GM15510 (cell line): ENCODE results near the gene HNRNPL.

Source experiments
- POLR2A ChIP-seq: IDR thresholded peaks from 3 replicates; pipeline ENCODE4 v1.6.1; 2011; ENCODE audit warnings: borderline replicate concordance; ENCODE audit not compliant: insufficient read length; ENCODE audit errors: extremely low read depth

Gene HNRNPL

DNA sequence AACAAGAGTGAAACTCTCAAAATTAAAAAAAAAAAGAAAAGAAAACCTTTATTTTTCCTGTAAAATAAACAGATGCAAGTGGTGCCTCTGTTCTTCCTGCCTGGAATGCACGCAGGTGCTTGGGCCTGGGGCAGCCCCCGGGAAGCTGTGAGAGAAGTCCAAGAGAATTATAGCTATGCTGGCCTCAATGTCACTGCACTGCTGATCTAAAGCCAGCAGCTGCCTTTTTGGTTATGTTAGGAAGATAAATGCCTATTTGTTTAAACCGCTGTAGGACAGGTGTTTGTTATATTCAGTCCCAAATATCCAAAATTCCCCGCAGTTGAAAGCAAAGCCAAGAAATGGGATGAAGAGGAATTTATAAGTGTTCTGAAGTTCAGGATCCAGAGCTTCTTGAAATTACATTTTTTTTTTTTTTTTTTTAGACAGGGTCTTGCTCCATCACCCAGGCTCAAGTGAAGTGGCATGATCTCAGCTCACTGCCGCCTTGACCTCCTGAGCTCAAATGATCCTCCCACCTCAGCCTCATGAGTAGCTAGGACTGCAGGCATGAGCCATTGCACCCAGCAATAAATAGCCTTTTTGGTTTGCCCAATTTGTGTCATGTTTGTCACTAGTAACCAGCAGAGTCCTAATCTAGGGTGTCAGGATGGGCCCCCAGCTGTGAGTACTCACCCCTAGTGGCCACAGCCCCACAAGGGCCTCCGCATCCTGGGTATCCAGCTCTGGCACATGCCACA is 26.0 kb upstream of the HNRNPL start:
- TF ChIP-seq POLR2A = no peak

DNA sequence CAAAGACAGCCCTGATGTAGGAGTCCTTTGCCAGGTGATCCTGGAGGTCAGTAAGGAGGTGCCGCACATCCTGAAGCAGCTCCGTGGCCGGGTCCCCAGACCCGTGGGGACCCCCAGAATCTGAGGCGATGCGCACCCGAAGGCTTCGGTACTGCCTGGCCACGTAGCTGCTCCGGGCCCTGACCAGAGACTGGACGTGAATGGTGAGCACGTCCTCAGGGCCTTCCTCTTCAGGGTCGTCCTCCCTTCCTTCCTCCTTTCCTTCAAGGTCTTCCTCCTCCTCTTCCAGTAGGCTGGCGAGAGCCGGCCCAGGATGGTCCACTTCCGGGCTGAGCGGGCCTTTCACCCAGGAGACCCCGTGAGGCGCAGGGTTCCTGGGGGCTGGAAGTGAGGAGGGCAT is 20.8 kb upstream of the HNRNPL start:
- no peak for TF ChIP-seq POLR2A

DNA sequence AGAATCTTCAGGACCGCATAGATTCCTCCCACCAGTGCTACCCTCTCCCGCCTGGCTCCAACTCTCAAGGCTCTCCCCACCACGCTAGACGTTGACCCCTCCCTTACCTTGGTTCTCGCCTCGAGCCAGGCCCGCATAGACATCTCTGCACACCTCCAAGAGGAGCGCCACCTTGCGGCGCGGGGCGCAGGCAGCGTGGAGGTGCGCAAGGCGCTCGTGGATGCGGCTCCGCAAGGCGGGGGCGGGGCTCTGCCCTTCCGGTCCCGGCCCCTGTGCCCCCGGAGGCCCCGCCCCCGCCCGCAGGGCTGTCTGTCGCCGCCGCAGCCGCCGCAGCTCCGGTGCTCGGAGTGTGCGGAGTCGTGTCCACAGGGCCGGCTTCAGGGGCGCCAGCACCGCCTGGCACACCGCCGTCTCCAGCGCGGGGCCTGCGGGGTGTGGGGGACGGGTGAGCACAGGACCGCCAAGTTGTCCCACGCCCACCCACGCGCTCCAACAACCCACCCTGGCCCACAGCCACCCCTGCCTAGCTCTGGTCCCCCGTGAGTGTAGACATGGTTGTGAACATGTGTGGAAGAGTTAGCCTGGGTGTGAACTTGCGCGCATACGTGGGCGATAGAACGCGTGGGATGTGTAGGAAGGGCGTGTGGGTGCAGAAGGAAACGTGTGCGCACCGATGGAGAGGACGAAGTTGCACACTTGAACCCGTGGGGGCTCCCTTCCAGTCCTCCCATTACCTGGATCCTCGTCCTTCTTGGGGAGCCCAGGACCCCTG is 20.2 kb upstream of the HNRNPL start:
- TF ChIP-seq POLR2A = peak; percentile 32

DNA sequence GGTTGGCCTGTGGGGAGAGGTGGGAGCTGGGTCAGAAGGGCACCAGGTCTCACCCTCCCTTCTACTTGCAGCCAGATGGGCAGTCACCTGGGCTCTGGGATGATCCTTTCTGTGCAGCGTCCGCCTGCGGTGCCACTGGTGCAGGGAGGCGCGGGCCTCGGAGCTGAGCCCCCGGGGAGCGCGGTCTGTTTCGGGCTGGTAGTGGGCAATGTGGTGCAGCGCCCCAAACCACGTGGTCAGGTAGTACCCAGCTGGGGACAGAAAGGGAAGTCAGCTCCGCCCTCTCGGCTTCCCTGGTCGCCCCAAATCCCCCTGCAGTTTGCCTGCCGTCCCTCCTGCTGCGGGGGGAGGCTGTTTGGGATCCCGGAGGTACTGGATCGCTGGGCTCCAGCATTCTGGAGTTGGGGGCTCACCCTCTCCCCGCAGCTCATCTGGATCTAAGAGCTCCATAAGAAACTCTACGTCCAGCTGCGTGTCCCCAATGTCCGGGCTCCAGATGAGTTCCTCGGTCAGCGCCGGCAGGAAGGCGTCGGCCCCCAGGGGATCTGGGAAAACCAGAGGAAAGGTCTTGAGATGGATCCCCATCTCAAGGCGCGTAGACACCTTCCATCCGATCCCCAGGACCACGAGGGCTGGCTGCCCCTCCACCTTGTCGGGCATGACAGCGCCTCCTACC is 19.5 kb upstream of the HNRNPL start:
- TF ChIP-seq POLR2A = no peak

DNA sequence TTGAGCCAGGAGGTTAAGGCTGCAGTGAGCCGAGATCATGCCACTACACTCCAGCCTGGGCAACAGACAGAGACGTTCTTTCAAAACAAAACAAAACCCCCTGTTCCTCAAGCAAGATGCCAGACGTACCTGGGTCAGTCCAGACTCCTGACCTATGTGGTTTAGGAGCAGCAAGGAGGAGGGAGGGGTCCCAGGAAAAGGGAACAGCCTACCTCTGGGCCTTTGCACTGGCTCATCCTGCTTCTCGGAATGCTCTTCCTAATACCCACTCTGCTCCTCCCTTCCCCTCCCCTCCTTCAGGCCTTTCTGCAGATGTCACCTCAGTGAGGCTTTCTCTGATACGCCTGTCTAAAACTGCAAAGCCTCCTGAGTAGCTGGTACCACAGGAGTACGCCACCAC is 18.8 kb upstream of the HNRNPL start:
- no peak for TF ChIP-seq POLR2A

DNA sequence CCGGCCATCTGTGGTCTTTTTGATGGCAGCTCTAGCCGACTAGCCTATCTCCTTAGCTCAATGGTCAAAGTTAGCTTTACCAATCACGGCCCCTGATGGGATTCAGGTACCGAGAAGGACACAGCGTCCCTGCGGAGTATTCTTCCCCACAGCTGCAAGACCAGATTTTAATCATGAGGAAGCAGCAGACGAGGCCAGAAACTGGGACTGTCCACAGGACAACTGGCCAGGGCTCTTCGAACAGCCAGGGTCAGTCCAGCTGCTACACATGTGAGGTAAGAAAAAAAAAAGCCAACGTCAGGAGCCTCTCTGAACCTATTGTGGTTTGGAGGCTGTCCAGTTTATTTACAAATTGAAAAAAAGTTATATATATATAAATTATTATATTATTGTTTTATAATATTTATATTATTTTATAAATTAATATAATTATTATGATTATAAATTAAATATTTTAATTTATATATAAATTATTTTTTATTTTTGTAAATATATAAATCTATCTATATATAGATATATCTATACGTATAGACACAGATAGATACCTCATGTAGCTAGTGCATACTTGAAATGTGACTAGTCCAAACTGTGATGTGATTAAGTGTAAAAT is 17.5 kb upstream of the HNRNPL start:
- TF ChIP-seq POLR2A = no peak

DNA sequence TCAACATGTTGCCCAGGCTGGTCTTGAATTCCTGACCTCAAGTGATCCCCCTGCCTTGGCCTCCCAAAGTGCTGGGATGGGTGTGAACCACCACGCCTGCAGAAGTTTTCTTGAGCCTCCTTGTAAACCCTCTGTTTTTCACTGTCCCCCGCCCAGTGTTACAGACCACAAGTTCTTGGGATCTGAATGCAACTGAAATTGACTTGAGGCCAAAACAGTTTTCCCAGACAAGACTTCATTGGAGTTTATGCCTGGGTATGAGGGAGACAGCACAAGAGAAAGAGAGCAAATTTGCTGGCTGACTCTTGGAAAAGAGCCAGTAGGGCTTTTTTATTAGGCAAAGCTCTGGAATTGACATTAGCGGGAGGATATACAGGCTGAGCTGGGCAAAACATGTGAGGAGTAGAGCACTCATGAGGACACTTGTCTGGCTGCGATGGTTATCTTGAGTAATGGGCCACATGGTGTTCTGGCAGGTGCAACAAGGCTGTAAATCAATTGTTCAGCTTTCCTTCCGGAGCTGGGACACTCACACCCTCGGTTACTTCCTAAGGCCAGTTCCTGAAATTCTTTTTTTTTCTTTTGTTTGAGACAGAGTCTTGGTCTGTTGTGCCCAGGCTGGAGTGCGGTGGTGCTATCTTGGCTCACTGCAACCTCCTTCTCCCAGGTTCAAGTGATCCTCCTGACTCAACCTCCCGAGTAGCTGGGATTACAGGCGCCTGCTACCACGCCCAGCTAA is 12.7 kb upstream of the HNRNPL start:
- no peak for TF ChIP-seq POLR2A

DNA sequence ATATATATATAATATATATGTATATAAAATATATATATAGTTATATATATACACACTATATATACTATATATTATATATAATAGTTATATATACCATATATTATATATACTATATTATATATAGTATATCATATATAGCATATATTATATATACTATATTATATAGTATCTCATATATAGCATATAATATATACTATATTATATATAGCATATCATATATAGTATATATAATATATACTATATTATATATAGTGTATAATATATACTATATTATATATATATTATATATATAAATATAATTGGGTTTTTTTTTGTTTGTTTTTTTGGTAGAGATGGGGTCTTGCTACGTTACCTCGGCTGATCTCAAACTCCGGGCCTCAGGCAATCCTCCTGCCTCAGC is 11.6 kb upstream of the HNRNPL start:
- no peak for TF ChIP-seq POLR2A

DNA sequence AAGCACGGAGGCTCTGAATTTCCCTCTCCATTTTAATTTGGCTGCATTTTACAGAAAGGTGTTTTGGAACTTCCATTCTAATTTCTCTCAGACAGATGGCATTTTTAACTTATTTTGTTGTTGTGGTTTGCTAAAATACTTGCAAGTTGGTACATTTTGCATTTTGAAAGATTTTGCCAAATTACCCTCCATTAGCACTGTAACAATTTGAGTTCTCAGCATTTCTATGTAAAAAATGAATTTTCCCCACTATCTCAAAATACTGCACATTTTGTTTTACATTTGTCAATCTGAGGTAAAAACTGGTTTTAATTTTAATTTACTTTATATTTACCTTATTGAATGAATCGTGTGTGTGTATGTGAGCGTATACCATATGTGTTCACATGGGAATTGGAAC is 7.0 kb upstream of the HNRNPL start:
- TF ChIP-seq POLR2A = no peak

DNA sequence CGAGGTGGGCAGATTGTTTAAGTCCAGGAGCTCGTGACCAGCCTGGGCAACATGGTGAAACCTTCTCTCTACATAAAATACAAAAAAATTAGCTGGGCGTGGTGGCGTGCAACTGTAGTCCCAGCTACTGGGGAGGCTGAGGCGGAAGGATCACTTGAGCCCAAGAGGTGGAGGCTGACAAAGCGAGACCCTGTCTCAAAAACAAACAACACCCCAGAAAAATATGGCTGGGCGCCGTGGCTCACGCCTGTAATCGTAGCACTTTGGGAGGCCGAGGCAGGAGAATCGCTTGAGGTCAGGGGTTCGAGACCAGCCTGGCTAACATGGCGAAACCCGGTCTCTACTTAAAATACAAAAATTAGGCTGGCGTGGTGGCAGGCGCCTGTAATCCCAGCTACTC is 3.4 kb upstream of the HNRNPL start:
- TF ChIP-seq POLR2A = no peak

DNA sequence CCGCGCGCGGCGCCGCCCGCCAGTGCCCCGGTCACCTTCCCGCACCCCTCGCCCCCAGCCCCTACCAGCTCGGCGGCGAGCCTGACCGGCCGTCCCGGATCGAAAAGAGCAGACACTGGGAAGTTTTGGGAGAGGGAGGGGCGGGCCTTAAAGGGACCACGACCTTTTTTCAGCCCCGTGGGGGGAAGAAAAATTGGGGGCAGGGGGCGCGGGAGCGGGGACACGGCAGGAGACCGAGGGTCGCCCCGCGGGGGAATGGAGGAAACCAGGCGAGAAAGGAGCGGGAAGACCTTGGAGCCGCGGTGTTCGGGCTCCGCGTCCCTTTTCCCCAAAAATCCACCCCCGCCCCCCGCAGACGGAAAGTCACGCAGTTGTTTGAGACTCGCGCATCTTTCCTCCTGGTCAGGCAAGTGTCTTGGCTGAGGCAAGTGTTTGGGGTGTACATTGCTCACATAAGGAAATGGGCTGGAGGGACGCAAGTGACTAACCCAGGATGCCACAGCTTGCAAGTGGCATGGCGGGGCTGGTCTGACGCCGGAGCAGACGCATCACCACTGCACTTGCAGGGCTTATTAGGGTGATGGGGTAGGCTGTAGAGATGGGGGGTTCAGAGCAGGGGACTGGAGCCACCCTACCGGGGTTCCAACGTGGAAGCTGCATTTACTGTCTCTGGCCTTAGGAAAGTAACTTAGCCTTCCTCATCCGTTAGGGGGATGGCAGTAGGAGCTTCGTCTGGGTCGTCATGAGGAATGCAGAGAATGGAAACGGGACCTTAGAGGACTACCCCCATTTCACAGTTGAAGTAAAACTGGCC is 2.7 kb upstream of the HNRNPL start:
- peak; percentile 47 for TF ChIP-seq POLR2A

DNA sequence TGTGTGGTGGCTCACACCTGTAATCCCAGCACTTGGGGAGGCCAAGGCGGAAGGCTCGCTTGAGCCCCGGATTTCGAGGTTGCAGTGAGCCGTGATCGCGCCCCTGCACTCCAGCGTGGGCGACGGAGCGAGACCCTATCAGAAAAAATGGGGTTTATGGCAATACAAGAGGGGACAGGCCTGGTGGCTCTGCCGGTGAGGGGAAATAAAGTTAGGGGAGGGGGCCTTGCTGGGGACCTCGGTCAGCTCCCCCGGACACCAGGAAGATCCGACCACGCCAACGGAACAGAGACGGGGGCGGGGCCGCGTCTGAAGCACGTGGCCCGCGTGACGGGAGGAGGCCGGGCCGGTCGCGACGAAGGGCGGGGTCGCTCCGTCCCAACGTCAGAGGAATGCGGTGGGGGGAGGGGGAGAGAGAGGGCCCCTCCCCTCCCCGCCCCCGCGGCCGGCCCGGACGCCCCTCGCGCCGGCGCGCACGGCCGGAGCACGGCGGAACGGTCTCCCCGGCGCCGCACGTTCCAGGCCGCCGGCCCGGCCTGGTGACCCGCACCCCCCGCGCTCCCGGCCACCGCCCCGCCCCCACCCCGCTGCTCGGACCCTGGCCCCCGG is 1.9 kb upstream of the HNRNPL start:
- TF ChIP-seq POLR2A = peak; percentile 70

DNA sequence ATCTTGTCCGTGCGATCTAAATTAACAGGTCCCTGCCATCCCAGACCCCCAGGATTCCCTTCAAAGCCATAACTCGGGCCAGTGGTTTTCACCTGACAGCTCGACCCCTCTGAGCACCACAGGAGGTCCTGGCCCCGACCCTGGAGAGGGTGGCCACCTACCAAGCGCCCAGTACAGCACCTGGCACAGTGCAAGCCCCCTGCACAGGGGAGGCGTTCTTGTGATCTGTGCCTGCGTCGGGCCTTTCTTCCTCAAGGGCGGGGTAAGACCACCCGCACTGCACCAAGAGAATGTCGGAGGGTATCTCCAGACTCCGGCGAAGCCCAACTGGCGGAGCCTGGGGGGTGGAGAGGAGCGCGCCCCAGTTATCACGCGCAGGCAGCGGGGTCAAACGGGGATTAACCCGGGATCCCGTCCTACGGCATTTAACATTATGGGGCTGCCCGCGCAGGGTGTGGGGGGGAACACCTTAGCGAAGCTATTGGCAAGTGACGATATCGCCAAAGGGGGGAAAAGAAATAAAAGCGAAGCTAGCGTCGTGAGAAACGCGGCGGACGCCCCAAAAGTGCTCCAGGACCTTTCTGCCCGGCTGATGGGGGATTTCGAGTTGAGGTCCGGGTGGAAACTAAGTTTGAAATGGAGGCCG is 1.3 kb upstream of the HNRNPL start:
- no peak for TF ChIP-seq POLR2A
